Fibroblast of pulmonary artery (primary cell): ENCODE data around the gene PMPCA.

Experiments
- DNase-seq: peaks from one replicate; pipeline ENCODE4 v3.0.0-alpha.2; 2010; ENCODE audit warnings: low read depth
- H3K4me3 ChIP-seq: replicated peaks from 2 replicates; pipeline ENCODE4 v1.5.1; 2011; ENCODE audit warnings: low read depth, mild to moderate bottlenecking, control low read depth, low read length, moderate library complexity
- CTCF ChIP-seq: IDR thresholded peaks from 2 replicates; pipeline ENCODE4 v1.5.1; 2011; ENCODE audit warnings: mild to moderate bottlenecking, control low read depth, low read length, inconsistent platforms; ENCODE audit errors: missing control alignments

Gene PMPCA

GRCh38 chr9:136395345-136396218, 14.9 kb upstream of the PMPCA start:
- TF ChIP-seq CTCF, result no peak
- H3K4me3 ChIP-seq, result no peak overlapping the region
- DNase-seq, result no peak

- TF ChIP-seq CTCF, result no peak
- no peak for DNase-seq
- H3K4me3 ChIP-seq, result no peak overlapping the region
These were observed 14.3 kb upstream of the PMPCA start for GRCh38 chr9:136396219-136396515.

GRCh38 chr9:136397643-136398042, 12.8 kb upstream of the PMPCA start:
- TF ChIP-seq CTCF, result no peak
- no peak for DNase-seq
- no peak overlapping the region for H3K4me3 ChIP-seq

GRCh38 chr9:136398286-136398685, 12.2 kb upstream of the PMPCA start:
- TF ChIP-seq CTCF, result no peak
- peak overlapping the region; percentile 76 for H3K4me3 ChIP-seq
- DNase-seq, result no peak

GRCh38 chr9:136399176-136400037, 11.1 kb upstream of the PMPCA start:
- no peak for TF ChIP-seq CTCF
- H3K4me3 ChIP-seq, result peak overlapping the region; percentile 76
- peak; percentile 22 for DNase-seq

GRCh38 chr9:136400038-136400834, 10.2 kb upstream of the PMPCA start, which contains the start of gene SNAPC4:
Gene SNAPC4, minus strand, starts transcription at chr9:136400170. Its CDS starts 1,742 bp downstream, at chr9:136398428.
- peak; percentile 32 for TF ChIP-seq CTCF

More at GRCh38 chr9:136400038-136400834, 10.2 kb upstream of the PMPCA start, which contains the start of gene SNAPC4:
- H3K4me3 ChIP-seq, result peak within 1 kb of the TSS; percentile 76
- peak; percentile 86 for DNase-seq
